Left lung (tissue), 10 donors: ENCODE results near the gene FBL. TPM values are rescaled to one million over a fixed set of nuclear protein-coding genes. Genes with fewer than 3 reads are reported as not detected.
"Not testable (repeated sequence)": the region's sequence is repeated elsewhere in the genome, so short reads cannot be mapped to it uniquely, and the experiment has no call there.

Experiments
- ATAC-seq: fragments of 200-7000 bp; cut with Tn5 transposase; one replicate; pipeline ENCODE4 v1.9.1; 2020; ENCODE audit warnings: moderate library complexity
- DNase-seq, 4 donors: peaks; one replicate each; pipeline ENCODE4 v3.0.0-alpha.2; 2013 to 2020
- H3K27ac ChIP-seq, 2 donors: fragments of 200-600 bp; sonication (generic) in 1 of 2; one replicate each; pipeline versions ENCODE4 v1.5.0 to v1.8.0; 2020 to 2021
- H3K27me3 ChIP-seq, 2 donors: fragments of 200-600 bp; sonication (generic) in 1 of 2; one replicate each; pipeline versions ENCODE4 v1.5.0 to v1.8.0; 2020 to 2021
- H3K36me3 ChIP-seq, 2 donors: fragments of 200-600 bp; sonication (generic) in 1 of 2; one replicate each; pipeline versions ENCODE4 v1.5.0 to v1.8.0; 2020 to 2021
- H3K4me1 ChIP-seq, 2 donors: fragments of 200-600 bp; one replicate each; pipeline ENCODE4 v1.8.0; 2021
- H3K4me3 ChIP-seq, 2 donors: fragments of 200-600 bp; sonication (generic) in 1 of 2; one replicate each; pipeline versions ENCODE4 v1.5.0 to v1.8.0; 2020 to 2021; ENCODE audit warnings: mild to moderate bottlenecking in 1 of 2
- H3K9me3 ChIP-seq, 2 donors: fragments of 200-600 bp; sonication (generic) in 1 of 2; one replicate each; pipeline versions ENCODE4 v1.5.0 to v1.8.0; 2020 to 2021
- intact Hi-C, 2 donors: fragments of 100-400 bp; cut with DNase I; formaldehyde crosslinking; loops; one replicate each; pipeline versions ENCODE4 v1.11.2 to v1.14.2; 2022
- polyA plus RNA-seq, 6 donors: library from polyadenylated mRNA; unstranded; fragments of 120-200 nt; gene quantifications; one replicate each; pipeline ENCODE4 v1.2.1, GENCODE V29; 2013; ENCODE audit not compliant: insufficient read length in 6 of 6
- total RNA-seq, 2 donors: library from RNA; stranded (reverse); fragmentation: NEBNext Ultra II Directional; extraction: Animal tissue kit (Norgen Biotek cat#: 25700); gene quantifications; one replicate each; pipeline ENCODE4 v1.2.1, GENCODE V29; 2021
- TF ChIP-seq, protein P1 (sequence below), 2 donors: fragments of 200-600 bp; sonication (generic) in 1 of 2; IDR thresholded peaks; one replicate each; pipeline versions ENCODE4 v1.5.0 to v1.8.0; 2021; ENCODE audit warnings: antibody characterized with exemption in 2 of 2
- donor health status: DM: no; HTN: yes; CAD: no.
- donor health status: DM: no; HTN: no; CAD: no.

The FBL gene
- total and polyA plus RNA-seq, 8 donors: 82.5 to 375 (median 340) TPM

DNA sequence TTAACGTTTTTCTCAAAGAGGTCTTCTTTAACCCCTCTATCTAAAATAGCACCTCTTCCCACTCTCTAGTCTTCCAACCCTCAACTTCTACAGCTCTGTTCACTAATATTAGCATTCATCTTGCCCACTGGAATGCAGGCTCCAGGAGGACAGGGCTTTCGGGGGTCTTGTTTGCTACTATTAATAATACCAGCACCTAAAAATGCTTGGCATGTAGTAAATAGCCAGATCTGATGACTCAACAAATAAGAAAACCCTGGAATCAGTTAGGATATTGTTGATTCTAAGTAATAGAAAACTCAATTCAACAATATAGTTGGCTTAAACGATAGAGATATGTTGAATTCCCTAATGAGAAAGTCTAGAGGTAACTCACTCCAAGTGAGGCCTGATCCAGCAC is 26.4 kb downstream of the FBL start:
- Histone ChIP-seq H3K9me3 (no peaks in the 10 kb centered on the region), H3K27me3 (no peaks in the 10 kb centered on the region), H3K4me1 (peaks cover 0 to 10% of the 10 kb centered on the region in 2 donors), H3K4me3 (no peak overlapping the region), H3K36me3 (no peaks in the 10 kb centered on the region), H3K27ac (no peak overlapping the region)
- TF ChIP-seq, protein P1, sequence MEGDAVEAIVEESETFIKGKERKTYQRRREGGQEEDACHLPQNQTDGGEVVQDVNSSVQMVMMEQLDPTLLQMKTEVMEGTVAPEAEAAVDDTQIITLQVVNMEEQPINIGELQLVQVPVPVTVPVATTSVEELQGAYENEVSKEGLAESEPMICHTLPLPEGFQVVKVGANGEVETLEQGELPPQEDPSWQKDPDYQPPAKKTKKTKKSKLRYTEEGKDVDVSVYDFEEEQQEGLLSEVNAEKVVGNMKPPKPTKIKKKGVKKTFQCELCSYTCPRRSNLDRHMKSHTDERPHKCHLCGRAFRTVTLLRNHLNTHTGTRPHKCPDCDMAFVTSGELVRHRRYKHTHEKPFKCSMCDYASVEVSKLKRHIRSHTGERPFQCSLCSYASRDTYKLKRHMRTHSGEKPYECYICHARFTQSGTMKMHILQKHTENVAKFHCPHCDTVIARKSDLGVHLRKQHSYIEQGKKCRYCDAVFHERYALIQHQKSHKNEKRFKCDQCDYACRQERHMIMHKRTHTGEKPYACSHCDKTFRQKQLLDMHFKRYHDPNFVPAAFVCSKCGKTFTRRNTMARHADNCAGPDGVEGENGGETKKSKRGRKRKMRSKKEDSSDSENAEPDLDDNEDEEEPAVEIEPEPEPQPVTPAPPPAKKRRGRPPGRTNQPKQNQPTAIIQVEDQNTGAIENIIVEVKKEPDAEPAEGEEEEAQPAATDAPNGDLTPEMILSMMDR (IDR thresholded peaks at IDR 0.05): no peak
- intact Hi-C loops: no loop called here
- DNase-seq (no peak), ATAC-seq (no peak)

DNA sequence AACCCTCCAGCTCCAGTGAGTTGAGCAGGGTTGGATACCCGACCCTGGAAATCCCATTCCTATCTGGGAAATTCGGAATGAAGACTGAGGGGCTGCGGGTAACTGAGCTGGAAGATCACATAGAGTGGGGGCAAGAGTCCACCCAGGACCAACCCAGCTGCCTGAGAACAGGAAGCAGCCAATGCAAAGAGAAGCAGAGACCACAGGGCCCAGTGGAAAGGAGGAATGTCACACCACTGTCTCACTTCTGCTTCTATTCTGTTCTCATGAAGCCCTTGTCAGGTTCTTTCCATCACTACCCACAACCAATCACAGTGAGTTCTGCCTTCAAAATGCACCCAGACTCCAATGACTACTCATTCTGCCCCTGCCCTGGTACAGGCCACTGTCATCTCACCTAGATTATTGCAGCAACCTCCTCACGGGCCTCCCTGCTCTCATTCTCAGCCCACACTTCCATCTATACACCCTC is 27.5 kb downstream of the FBL start:
- TF ChIP-seq, protein P1 (IDR thresholded peaks at IDR 0.05): no peak
- no peaks in the 10 kb centered on the region for H3K27me3 ChIP-seq
- intact Hi-C loops: no loop called here
- H3K27ac ChIP-seq: no peak overlapping the region
- H3K9me3 ChIP-seq: no peaks in the 10 kb centered on the region
- H3K36me3 ChIP-seq: no peaks in the 10 kb centered on the region
- H3K4me1 ChIP-seq: peaks cover 0 to 4% of the 10 kb centered on the region in 2 donors
- no peak for ATAC-seq
- no peak overlapping the region for H3K4me3 ChIP-seq
- DNase-seq: no peak

DNA sequence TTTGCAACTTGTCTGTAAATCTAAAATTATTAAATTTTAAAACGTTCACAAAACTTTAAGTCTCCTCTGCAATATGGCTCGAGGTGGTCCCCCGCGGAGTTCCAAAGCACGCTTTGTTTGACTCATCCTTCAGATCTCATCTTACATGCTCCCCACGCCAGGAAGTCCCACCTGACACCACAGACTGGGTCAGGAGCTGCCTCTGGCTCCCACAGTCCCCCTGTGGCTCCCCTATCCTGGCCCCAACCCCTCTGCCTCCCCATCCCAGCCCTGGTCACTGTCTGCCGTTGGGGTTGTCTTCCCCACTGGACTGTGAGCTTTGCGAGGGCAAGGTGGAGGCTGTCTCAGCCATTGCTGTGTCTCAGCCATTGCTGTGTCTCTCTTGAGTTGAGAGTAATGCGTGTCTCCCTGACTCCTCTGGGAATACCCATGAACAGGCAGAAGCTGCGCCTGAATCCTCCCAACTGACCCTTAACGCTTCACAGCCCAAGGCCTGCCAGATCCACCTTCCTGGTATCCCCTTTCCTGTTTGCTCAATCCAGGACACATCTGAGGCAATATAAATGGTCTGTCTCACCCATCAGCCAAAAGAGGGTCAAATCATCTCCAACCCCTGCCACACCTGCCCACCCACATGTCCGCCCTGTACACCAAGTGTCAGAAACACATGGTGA is 28.2 kb downstream of the FBL start:
- intact Hi-C loops: no loop called here
- Histone ChIP-seq H3K9me3 (no peaks in the 10 kb centered on the region), H3K4me3 (no peak overlapping the region), H3K27me3 (no peaks in the 10 kb centered on the region), H3K36me3 (no peaks in the 10 kb centered on the region), H3K4me1 (no peaks in the 10 kb centered on the region), H3K27ac (no peak overlapping the region)
- ATAC-seq: no peak
- TF ChIP-seq, protein P1 (IDR thresholded peaks at IDR 0.05): no peak
- no peak for DNase-seq

DNA sequence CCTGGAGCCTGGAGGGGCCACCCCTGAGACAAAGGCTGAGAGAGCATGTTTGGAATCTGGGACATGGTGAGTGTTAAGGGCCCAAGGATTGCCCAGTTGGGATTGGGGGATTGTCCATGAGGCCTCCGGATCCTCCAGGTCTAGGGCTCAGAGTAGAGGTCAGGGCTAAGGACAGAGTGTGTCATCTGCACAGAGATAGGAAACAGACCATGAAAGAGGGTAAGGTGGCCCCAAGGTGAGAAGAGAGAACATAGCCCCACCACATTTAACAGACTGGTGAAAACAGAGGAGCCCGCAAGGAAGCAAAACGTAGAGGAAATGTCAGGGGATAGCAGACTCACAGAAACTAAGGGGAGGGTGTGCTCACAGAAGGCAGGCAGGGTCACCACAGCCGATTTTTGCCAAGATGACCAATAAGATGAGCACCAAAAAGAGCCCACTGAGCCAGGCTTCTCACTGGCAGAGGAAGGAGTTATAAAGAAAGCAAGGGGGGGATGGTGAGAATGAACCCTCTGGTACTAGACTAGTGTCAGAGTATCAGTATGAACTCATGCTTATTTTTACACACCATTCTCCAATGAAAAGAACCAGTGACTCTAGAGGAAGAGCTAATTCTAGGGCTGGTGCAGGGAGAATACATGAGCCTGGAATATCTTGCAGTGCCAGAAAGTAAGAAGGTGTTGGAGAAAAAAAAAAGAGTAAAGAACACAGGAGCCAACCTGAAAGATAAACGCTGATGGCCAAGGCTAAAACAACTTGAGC is 29.7 kb downstream of the FBL start:
- DNase-seq (no peak), ATAC-seq (no peak)
- intact Hi-C loops: no loop called here
- no peaks in the 10 kb centered on the region for H3K27me3 ChIP-seq
- H3K27ac ChIP-seq: no peak overlapping the region
- no peaks in the 10 kb centered on the region for H3K4me1 ChIP-seq
- no peaks in the 10 kb centered on the region for H3K9me3 ChIP-seq
- TF ChIP-seq, protein P1 (IDR thresholded peaks at IDR 0.05): no peak
- no peaks in the 10 kb centered on the region for H3K36me3 ChIP-seq
- no peak overlapping the region for H3K4me3 ChIP-seq

DNA sequence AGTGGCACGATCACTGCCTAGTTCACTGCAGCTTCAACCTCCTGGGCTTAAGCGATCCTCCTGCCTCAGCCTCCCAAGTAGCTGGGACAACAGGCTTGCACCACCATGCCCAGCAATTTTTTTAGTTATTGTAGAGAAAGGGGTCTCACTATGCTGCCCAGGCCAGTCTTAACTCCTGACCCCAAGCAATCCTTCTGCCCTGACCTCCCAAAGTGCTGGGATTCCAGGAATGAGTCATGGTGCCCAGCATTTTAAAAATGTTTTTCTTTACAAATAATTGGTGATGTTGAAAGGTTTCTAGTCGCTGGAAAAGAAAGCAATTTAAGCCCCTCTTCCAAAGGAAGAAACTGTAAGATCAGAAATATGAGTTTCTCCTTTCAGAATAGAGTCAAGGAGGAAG is 31.6 kb downstream of the FBL start:
- H3K4me1 ChIP-seq: no peaks in the 10 kb centered on the region
- H3K27me3 ChIP-seq: no peaks in the 10 kb centered on the region
- intact Hi-C loops: no loop called here
- DNase-seq (no peak), ATAC-seq (no peak)
- H3K36me3 ChIP-seq: no peaks in the 10 kb centered on the region
- TF ChIP-seq, protein P1 (IDR thresholded peaks at IDR 0.05): no peak
- H3K9me3 ChIP-seq: no peaks in the 10 kb centered on the region
- H3K4me3 ChIP-seq: no peak overlapping the region
- H3K27ac ChIP-seq: no peak overlapping the region

DNA sequence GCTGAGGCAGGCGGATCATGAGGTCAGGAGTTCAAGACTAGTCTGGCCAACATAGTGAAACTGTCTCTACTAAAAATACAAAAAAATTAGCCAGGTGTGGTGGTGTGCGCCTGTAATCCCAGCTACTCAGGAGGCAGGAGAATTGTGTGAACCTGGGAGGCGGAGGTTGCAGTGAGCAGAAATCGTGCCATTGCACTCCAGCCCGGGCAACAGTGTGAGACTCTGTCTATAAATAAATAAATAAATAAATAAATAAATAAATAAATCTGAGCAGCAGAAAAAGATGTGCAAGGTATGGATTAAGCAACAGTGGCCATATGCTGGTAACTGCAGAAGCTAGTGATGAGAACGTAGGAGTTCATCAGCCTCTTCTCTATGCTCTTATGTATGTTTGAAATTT is 32.1 kb downstream of the FBL start:
- H3K27ac ChIP-seq, H3K36me3 ChIP-seq, H3K4me3 ChIP-seq, ATAC-seq, DNase-seq, H3K4me1 ChIP-seq, H3K9me3 ChIP-seq, intact Hi-C loops, H3K27me3 ChIP-seq: not testable (repeated sequence)
